NCI-H2081 (cell line): ENCODE measurements around the gene EXOSC9.

Experiments
- DNase-seq, 2 experiments: peaks; one replicate each; lab custom pipeline; 2025; lab: John Stamatoyannopoulos, UW

The EXOSC9 gene

DNA sequence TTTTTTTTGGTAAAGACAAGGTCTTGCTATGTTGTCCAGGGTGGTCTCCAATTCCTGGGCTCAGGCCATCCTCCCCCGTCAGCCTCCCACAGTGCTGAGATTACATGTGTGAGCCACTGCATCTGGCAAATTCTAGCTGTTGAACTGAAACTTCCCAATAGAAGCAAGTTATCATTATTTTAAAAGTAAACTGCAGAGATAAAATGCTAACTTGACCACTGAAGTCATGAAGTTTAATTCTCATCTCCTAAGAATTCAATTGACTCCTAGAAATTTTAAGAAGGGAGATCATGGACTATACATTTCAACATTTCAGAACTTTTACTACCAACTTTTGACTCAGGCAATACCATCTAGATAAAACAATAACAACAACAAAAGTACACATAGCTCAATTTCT is 11.7 kb upstream of the EXOSC9 start:
- no peak for DNase-seq

DNA sequence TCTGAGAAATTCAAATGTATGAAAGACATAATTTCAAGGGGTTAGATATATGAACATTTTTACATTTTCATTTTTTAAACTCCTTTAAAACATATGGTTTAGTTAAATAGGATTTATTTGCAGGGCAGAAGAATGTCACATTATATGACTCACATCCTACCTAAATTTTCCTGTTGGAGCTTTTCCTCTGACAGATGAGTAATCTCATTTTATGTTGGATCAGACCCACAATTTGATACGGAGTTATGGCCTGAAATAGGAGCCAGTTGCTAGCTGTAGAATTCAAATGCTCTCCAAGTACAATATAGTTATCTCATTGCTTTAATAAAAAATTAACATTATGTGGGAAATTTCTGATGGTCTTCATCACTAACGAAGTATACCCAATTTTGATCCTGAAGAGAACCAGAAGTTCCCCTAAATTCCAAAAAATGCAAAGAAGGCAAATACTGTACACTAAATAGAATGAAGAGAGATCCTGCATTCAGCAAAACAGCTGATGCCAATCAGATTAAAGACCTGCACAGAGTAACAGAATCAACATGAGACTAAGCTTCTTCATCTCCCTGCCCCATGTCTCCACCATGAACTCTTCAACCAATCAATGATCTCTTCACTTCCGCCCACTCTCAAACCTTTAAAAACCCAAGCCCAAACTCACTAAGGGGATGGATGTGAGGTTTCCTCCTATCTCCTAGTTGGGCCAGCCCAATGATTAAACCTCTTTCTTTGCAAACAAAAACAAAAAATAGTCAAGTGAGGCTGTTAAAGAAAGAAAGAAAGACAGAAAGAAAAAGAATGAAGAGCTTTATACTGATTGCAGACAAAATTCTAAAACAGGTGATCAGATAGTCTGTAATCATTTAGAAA is 10.9 kb upstream of the EXOSC9 start:
- DNase-seq: no peak

DNA sequence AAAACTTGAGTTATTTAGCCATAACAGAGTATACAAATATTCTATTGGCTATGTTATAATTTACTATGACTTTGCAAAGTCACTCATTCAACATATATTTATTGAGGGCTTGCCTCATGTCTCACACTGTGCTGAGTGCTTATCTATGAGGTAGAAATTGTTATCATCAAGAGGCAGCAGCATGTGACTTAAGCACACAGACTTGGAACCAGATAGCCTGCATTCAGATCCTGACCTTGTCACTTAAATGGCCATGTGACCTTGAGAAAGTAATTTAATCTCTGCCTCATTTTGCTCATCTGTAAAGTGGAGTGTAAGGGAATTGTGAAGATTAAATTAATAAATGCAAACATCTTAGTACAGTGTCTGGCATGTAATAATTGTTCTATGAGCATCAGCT is 10.1 kb upstream of the EXOSC9 start:
- DNase-seq: no peak

DNA sequence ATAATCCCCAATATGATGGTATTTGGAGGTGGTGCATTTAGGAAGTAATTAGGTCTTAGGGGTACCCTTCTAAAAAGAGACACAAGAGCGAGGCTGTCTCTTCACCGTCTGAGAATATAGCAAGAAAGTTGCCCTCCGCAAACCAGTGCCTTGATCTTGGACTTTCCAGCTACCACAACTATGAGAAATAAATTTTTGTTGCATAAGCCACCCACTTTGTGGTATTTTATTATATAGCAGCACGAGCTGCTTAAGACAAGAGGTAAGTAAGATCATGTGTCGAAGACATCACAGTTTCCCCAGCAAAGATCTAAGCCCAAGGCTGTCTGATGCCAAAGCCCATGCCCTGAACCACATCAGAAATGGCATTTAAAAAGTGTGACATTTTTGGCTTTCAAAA is 9.6 kb upstream of the EXOSC9 start:
- DNase-seq: no peak

DNA sequence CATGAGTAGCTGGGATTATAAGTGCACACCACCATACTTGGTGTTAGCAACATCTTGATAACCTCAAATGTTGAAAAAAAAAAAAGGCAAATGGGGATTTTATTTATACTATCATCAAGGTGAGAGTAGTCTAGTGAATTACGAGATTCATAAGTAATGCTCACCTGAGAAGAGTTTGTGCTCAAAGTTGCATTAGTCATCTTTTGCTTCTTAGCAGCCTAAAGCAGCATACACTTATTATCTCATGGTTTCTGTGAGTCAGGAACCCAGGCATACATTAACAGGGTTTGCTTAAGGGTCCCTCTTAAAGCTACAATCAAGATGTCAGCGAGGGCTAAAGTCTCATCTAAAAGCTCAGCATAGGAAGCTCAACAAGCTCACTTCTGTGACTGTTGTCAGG is 8.2 kb upstream of the EXOSC9 start:
- no peak for DNase-seq

DNA sequence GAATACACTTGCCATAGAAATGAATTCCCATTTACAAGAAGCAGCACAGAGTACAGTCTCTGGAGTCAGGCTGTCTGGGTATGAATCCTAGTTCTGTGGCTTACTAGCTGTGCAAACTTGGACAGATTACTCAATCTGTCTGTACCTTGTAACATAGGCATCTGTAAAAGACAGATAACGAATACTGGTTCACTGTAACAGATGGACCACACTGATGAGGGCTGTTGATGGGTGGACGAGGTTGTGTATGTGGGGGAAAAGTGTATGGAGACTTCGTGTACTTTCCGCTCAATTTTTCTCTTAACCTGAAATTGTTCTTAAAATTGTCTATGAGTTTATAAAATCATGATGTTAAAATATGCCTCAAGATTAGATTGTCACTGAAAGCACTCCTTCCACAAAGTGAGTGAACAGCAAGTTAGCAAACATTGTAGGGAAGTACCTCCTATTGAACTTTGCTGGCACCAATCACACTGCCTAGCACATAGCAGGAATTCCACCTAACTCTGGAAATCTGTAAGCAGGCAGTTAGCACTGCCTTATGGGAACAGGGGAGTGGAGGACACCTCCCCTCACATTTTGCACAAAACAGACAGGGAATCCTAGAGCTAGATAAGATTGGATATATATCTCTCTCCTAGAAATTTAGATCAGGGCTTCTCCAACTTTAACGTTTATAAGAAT is 6.5 kb upstream of the EXOSC9 start:
- no peak for DNase-seq

DNA sequence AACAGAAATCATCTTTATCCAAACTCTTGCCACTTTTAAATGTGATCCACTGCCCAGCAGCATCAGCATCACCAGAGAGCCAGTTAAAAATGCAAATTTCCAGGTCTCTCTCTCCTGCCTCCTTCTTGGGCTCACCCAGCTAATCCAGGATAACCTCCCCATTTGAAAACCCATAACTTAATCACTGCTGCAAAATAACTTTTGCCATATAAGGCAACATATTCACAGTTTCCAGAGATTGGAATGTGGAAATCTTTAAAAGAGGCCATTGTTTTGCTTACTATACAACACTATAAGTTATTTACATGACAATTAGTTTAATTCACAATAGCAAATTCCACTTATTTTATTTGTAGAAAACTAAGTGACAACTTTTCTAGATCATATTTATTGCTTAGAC is 4.8 kb upstream of the EXOSC9 start:
- no peak for DNase-seq

DNA sequence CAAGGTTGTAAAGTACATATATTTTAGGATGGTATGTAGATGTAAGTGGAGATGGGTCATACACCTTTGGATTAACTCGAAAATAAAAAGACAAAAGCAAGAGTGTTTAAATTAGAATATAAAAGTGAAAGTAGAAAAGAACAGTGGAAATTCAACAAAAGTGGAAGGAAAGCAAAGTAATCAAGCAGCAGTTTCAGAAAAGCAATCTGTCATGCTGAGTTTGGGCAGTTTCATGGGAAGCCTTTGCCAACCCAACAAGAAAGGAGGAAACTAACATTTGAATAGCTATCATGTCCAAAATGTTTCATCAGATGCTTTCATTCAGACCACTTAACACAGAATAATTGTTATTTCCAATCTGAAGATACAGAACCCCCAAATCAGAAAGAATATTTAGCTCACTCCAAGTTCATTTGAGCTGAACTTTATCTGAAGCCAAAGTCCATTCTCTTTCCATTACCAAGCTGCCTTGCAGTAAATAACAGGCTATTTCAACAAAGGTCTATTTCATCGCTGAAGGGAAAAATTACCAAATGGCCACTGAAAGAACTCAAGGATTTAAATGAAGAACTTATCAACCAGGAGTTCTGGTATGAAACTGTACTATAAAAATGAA is 1.8 kb upstream of the EXOSC9 start:
- no peak for DNase-seq

DNA sequence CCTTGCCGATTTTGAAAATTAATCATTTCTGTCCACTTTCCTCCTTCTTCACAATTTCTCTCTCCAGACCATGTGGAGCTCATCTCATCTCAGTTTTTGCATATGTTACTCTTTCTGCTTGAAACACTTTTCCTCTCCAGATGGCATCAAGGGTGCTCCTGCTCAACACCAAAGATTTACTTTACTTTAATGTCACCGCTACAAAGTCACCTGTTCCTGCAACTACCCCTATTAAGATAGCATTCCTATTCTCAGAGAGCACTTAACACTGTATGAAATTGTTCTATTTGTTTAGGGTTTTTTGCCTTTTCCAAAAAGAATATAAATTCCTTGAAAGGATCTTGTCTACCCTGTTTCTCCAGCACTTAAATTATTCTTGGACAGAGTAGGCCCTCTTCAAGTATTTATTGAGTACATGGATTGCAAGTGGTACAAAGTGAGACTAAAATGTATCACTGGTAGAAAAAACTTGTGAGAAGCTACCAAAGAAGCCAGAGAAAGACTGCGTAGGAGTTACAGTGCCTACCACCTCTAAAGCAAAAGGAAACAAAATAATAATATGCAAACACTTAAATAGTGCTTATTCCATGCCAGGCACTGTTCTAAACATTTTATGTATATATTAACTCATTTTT is 1.1 kb upstream of the EXOSC9 start:
- DNase-seq: no peak

DNA sequence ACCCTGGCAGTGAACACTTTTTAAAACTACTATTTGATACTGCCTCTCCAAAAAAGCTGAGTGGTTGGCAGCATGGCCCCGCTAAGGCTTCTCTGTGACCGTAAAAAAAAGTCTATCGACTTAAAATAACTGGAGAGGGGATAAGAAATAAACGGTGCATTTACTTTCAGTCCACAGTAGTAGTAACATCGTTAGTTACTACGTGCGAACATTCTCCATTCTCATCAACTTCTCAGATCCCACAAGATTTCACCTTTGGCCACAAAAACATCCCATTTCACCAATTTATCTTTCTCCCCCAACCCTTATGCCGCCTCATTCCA is 524 bp upstream of the EXOSC9 start:
- DNase-seq: no peak

DNA sequence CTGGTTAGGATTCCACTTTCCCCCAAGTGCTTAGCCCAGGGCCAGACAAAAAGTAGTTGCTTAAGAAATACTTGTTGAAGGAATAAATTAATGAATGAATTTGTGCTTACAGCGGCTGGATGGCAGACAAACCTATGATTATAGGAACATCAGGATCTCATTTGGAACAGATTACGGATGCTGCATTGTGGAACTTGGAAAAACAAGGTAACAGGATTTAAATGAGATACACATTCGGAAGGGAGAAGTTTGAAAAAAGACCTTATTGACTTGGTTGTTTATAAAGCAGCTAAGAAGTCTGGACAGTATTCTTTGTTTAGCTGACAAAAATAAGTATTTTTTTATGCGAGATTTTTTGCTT is 572 bp downstream of the EXOSC9 start:
- DNase-seq: no peak

DNA sequence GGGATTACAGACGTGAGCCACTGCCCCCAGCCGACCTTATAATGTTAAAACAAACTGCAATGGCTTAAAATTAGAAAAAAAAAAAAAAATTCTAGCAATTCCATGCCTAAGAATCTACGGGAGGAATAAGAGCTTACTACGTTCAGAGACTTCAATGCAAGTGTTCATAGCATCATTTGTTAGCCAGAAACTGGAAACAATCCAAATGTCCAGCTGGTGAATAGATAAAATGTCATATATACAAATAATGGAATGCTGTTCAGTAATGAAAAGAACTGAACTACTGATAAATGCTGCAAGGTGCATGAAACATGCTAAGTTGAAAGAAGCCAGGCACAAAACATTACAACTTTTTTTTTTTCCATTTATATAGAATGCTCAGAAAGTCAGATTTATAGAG is 5.3 kb downstream of the EXOSC9 start:
- no peak for DNase-seq

DNA sequence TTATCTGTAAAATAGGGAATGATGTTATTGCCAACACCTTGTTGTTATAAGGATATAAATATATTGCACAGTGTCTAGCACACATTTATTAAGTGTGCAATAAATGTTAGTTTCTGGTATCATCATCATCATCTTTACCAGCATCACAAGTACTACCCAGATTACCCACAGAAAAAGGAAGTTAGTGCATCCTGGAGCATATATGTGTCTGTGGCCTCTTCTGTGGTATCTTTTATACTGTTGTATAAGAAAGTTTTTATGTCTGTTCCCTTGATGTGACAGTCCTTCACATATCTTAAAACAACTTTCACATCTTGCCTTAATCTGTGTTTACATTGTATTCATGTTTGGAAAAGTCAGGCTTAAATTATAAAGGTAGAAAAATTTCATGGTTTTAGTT is 10.0 kb downstream of the EXOSC9 start:
- no peak for DNase-seq

DNA sequence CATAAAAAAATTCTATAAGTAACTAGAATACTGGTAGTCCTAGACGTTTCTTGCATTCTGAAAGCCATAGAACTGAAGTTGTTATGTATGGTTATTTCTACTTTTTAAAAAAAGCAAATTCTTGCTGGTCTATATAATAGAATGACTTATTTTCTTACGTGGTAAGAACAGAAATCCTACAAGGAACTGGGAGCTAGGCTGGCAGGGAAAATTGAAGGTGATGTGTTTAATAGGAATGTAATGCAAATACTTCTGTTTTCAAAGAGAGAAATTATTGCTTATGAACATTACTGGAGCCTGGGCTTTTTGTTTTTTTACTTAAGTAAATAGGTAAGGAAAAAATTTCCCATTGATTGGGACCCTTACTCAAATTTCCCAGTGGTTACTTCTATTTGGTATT is 13.6 kb downstream of the EXOSC9 start:
- no peak for DNase-seq

DNA sequence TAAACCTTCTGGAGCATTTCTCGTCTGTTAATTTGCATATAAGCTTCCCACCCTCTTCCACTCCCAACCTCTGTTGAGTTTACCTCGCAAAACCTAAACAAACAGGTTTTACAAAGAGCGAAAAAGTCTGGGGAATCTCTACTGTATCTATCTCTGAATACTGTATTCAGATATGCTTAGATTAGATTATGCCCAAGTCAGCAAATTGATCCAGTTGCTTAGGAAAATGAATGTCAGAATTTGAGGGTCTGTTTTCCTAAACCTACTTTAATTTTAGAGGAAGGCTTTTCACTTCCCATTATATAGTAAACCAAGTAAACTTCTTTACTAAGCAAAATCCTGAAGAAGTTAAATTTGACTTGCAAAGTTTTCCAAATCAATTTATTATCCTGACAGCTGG is 15.9 kb downstream of the EXOSC9 start:
- DNase-seq: no peak

DNA sequence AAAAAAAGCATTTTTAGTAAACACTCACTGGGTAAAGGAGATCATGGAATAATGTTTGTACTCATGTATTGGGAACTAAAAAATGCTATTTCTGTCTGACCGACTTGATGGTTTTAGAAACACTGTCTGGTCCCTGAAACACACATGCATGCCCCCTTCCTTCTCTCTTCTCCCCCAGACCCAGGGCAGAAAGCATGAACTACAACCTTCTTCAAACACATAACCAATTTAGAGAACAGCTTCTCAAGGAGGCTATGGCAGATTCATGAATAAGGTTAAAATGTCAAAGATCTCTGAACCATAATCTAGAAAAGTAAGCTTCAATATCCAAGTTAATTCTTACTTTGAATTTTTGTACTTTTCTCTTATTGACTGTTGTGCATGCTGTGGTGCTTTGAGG is 16.6 kb downstream of the EXOSC9 start:
- DNase-seq: no peak

DNA sequence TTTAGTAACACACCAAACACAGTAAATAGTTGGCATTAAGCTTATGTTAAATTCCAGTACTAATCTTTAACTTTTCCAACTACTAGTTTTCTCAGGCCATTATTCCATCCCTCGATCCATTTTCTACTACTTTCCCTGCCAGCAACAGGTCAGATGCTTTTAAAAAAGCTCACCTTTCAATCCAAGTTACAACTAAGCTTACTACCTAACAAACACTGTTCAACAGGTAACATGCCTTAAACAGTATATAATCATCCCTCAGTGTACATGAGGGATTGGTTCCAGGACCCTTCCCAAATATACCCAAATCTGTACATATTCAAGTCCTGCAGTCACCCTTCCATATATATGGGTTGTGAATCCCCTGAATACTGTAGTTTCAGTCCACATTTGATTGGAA is 17.1 kb downstream of the EXOSC9 start:
- no peak for DNase-seq

DNA sequence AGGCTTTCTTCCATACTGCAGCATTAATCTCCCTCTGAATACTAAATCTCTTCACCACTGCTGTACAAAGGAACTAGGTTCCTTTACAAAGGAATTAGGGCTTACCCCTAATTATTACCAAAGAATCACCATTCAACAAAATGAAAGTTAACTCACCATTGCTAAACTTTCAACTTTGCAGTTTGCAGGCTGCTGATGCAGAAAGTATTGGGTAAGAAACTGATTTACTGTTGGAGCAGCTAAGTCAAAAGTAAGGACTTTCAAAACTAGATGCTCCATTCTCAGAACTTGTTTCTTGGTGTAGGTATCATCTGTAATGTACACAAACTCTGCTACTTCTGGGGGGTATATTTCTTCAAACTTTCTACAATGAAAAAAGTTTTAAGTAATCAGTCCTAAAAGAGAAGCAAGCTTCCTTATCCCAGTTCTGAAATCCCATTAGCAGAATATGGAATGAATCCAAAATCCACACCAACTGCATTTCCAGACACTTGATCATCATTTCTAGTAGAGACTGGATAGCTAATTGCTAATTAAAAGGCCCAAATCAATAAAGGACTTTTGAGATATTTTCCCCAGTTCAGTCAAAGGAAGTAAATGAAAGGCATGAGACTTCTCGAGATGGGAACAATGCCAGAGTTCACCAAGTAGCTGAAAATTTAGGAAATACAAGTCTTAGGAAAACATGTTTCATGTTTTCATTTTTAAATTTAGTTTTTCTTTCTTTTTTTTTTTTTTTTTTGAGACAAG is 18.3 kb downstream of the EXOSC9 start:
- no peak for DNase-seq

DNA sequence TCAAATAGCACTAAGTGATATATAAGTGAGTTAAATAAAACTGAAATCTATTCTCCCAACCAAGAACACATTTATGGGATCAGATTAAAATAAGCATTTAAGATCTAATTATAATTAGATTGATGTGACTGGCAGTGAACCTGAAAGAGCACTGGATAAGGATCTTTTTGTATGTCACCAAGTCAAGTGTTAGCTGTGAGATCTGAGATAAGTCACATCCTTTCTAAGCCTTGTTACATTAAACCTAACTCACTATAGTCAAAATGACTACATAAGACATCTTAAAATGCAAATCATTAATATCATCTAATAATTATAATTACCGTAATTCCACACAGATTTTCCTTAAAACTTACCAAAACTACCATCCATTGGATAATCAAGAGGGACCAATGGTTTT is 20.9 kb downstream of the EXOSC9 start:
- DNase-seq: no peak

DNA sequence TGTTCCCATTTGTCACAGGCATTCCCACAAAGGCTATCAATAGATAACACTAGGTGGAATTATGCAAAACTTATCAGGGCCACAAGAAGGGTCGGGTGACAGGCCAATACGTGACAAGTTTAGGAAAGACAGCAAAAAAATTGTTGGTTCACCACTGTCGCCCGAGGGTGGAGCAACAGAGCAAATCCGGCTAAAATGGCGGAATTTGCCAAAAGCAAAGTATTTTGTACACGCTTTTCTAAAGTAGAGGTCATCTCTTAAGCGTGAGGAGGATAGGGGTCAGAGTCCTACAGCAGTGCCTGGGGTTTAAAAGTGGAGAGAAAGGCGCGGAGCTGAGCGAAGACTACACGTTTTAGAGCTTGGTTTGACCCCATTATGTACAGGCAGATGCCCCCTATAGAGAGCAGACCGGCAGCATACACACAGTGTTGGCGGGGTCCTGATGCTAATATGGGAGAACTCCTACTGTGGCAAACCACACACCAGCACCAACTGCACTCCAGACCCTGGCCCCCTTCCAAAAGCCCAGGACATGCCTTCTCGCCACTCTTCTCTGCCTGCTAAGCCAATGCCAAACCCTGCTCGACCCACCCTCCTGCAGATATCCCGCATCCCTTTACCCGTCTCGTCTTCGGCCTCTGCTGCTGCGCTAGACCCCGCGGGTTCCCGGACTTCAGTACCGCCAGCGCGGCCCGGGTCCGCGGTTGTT is 21.8 kb downstream of the EXOSC9 start:
- DNase-seq: peak; percentile 1 to 52

DNA sequence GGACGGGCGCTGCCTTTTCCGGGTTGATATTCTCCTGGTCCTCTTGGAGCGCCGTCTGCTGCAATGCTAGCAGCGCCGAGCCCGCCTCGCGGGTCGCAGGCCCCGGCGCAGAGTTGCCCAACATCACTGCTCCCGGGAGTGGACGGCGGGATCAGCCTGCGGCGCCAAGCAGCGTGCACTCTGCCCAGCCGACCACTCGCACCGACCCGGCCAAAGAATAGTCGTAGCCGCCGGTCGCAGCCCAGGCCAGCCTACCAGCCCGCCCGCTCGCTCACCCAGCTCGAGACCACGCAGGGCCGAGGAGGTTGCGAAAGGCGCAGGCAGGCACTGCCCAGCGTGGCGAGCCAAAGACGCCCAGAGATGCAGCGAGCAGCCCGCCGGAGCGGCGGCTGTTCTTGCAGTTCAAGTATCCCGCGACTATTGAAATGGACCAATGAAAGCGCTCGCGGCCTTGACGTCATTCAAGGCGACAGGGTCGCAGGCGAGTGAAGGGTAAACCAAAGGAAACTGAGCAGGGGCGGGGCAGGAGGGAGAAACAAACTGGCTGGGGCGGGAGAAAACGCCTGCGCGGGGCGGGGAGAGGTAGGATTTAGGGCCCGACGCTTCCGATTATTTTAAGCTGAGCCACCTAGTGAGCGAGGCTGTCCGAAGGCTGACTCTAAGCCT is 22.5 kb downstream of the EXOSC9 start, which contains the start of gene CCNA2:
CCNA2 (minus strand) TSS at position 379 of the 666 bp plus-strand sequence; CDS start at position 124, 255 bp downstream.
- peak; percentile 90 to 94 for DNase-seq
